HCEC 1CT (cell line): ENCODE results near the gene PEX13.

Source experiments
- DNase-seq: peaks from one replicate; pipeline ENCODE4 v3.0.0-alpha.2; 2017

The PEX13 gene

GRCh38 chr2:61089797-61090196, 72.3 kb downstream of the PEX13 start:
- DNase-seq = no peak

GRCh38 chr2:61090386-61090921, 72.9 kb downstream of the PEX13 start:
- no peak for DNase-seq

- no peak for DNase-seq
Measured at GRCh38 chr2:61091485-61091884, 74.0 kb downstream of the PEX13 start.

GRCh38 chr2:61096438-61096837, 78.9 kb downstream of the PEX13 start:
- DNase-seq = no peak

GRCh38 chr2:61100801-61101200, 83.3 kb downstream of the PEX13 start:
- no peak for DNase-seq
